Calu3 (cell line): ENCODE measurements around the gene UBE2G2. TPM values are rescaled to one million over a fixed set of nuclear protein-coding genes. Genes with fewer than 3 reads are reported as not detected.

Experiments used
- BruUV-seq: library from RNA; stranded (reverse); fragments of 400-500 nt; replicated peaks from 2 replicates; lab custom pipeline; 2021; lab: Mats Ljungman, UMichigan
- CTCF ChIA-PET: fragments of 300-600 bp; sonication (Branson Sonifier 250); formaldehyde crosslinking; loops from one replicate; lab custom pipeline; 2022; ENCODE audit warnings: antibody characterized with exemption; lab: Charles Lee
- DNase-seq: peaks from one replicate; pipeline ENCODE4 v3.0.0; 2022
- H3K27ac Mint-ChIP-seq: one replicate; pipeline ENCODE4 v1.8.0; 2022; ENCODE audit warnings: mixed read lengths; ENCODE audit not compliant: unreplicated experiment
- H3K27me3 Mint-ChIP-seq: one replicate; pipeline ENCODE4 v1.8.0; 2022; ENCODE audit warnings: mixed read lengths; ENCODE audit not compliant: unreplicated experiment
- H3K36me3 Mint-ChIP-seq: one replicate; pipeline ENCODE4 v1.8.0; 2022; ENCODE audit warnings: mild to moderate bottlenecking, moderate library complexity, mixed read lengths; ENCODE audit not compliant: insufficient read depth, unreplicated experiment
- H3K4me1 Mint-ChIP-seq: one replicate; pipeline ENCODE4 v1.8.0; 2022; ENCODE audit warnings: mild to moderate bottlenecking, low read depth, mixed read lengths; ENCODE audit not compliant: unreplicated experiment
- H3K4me3 Mint-ChIP-seq: one replicate; pipeline ENCODE4 v1.8.0; 2022; ENCODE audit warnings: mild to moderate bottlenecking, low read depth, moderate library complexity, mixed read lengths; ENCODE audit not compliant: unreplicated experiment
- H3K9me3 Mint-ChIP-seq: one replicate; pipeline ENCODE4 v1.8.0; 2022; ENCODE audit warnings: low read depth, mixed read lengths; ENCODE audit not compliant: unreplicated experiment
- intact Hi-C: fragments of 100-400 bp; cut with micrococcal nuclease; formaldehyde crosslinking; loops from one replicate; pipeline ENCODE4 v1.10.0; 2022; ENCODE audit not compliant: unreplicated experiment
- total RNA-seq: library from RNA; stranded (reverse); gene quantifications from 2 replicates; pipeline ENCODE4 v1.2.3, GENCODE V29; 2022
- TF ChIP-seq, protein P1 (sequence below): fragments of 200-600 bp; IDR thresholded peaks from one replicate; pipeline ENCODE4 v1.8.0; 2022; ENCODE audit warnings: antibody characterized with exemption; ENCODE audit not compliant: unreplicated experiment

UBE2G2 gene
- total RNA-seq, 1 experiment from 2014 or later: 61.7 TPM

- CTCF ChIA-PET: no interaction called here
- BruUV-seq: no TSS peak
- intact Hi-C loops: no loop called here
- Mint-ChIP-seq H3K27me3 (peaks cover 19% of the 10 kb centered on the region), H3K9me3 (no peaks in the 10 kb centered on the region), H3K27ac (no peak overlapping the region), H3K4me1 (peaks cover 20% of the 10 kb centered on the region), H3K36me3 (peaks cover 5% of the 10 kb centered on the region), H3K4me3 (no peak overlapping the region)
- no peak for DNase-seq
- TF ChIP-seq, protein P1, sequence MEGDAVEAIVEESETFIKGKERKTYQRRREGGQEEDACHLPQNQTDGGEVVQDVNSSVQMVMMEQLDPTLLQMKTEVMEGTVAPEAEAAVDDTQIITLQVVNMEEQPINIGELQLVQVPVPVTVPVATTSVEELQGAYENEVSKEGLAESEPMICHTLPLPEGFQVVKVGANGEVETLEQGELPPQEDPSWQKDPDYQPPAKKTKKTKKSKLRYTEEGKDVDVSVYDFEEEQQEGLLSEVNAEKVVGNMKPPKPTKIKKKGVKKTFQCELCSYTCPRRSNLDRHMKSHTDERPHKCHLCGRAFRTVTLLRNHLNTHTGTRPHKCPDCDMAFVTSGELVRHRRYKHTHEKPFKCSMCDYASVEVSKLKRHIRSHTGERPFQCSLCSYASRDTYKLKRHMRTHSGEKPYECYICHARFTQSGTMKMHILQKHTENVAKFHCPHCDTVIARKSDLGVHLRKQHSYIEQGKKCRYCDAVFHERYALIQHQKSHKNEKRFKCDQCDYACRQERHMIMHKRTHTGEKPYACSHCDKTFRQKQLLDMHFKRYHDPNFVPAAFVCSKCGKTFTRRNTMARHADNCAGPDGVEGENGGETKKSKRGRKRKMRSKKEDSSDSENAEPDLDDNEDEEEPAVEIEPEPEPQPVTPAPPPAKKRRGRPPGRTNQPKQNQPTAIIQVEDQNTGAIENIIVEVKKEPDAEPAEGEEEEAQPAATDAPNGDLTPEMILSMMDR: no peak
Observed at GRCh38 chr21:44763451-44764318, 37.9 kb downstream of the UBE2G2 start.

DNA sequence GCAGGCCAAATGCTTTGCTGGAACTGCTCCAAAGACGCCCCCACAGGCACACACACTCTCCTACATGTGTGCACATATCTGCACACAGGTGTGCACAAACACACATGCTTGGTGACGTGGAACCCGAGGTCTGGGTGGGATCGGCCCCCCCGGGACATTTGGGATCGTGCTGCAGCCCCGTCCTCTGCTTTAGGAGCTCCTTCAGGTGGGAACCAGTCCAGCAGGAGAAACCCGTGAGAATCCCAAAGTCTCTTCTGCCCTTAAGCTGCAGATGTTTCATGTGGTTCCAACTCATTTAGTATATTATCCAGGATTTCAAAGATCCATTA is 38.6 kb downstream of the UBE2G2 start:
- DNase-seq: no peak
- Mint-ChIP-seq H3K4me3 (no peak overlapping the region), H3K27ac (no peak overlapping the region), H3K4me1 (peaks cover 20% of the 10 kb centered on the region), H3K27me3 (peaks cover 19% of the 10 kb centered on the region), H3K9me3 (no peaks in the 10 kb centered on the region), H3K36me3 (peaks cover 5% of the 10 kb centered on the region)
- intact Hi-C loops: no loop called here
- CTCF ChIA-PET: no interaction called here
- no TSS peak for BruUV-seq
- TF ChIP-seq, protein P1: no peak

- Mint-ChIP-seq H3K4me3 (no peak overlapping the region), H3K4me1 (peaks cover 20% of the 10 kb centered on the region), H3K27me3 (peaks cover 20% of the 10 kb centered on the region), H3K9me3 (no peaks in the 10 kb centered on the region), H3K27ac (no peak overlapping the region), H3K36me3 (peaks cover 5% of the 10 kb centered on the region)
- DNase-seq: no peak
- intact Hi-C loops: no loop called here
- BruUV-seq: no TSS peak
- CTCF ChIA-PET: interaction anchor here (1.3 kb wide), 1 partner anchor 16 kb away, joined by 3 read pairs; no protein-coding TSS in a partner anchor
- TF ChIP-seq, protein P1: no peak
Observed at GRCh38 chr21:44762221-44763049, 39.2 kb downstream of the UBE2G2 start.

DNA sequence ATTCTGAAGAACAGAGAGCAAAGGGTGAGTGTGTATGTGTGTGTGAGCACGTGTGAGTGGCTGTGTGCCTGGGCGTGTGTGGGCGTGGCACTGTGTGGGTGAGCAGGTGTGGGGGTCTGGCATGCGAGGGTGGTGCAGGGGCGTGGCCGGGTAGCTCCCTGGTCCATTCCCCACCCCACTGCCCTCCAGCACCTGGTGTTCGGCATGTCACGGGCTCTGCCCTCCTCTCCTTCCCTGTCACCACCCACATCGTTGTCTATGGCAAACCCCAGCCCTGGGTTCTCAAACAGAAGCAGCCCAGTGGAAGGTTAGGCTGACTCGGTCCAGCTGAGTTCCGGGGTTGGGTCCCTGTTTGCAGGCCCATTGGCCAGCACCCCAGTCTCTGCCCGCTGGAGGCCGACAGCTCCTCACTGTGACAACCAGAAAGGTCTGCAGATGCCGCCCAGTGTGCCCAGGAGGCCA is 39.8 kb downstream of the UBE2G2 start:
- no peak for DNase-seq
- peaks cover 20% of the 10 kb centered on the region for H3K4me1 Mint-ChIP-seq
- H3K4me3 Mint-ChIP-seq: no peak overlapping the region
- peaks cover 26% of the 10 kb centered on the region for H3K27me3 Mint-ChIP-seq
- intact Hi-C loops: no loop called here
- BruUV-seq: no TSS peak
- CTCF ChIA-PET: interaction anchor here (1.3 kb wide), 1 partner anchor 17 kb away, joined by 3 read pairs; no protein-coding TSS in a partner anchor
- peak overlapping the region; percentile 8 for H3K27ac Mint-ChIP-seq
- no peaks in the 10 kb centered on the region for H3K9me3 Mint-ChIP-seq
- H3K36me3 Mint-ChIP-seq: peaks cover 5% of the 10 kb centered on the region
- TF ChIP-seq, protein P1: no peak
